HL-60 (cell line): ENCODE measurements around the gene GPD2.

Experiments used
- DNase-seq, 2 experiments: peaks; one replicate each; pipeline ENCODE4 v3.0.0-alpha.2; 2010 to 2020; ENCODE audit warnings: low read depth in 1 of 2, low spot score in 1 of 2
- H3K27ac ChIP-seq: fragments of 250-450 bp; sonication (Bioruptor Pico); replicated peaks from 2 replicates; pipeline ENCODE4 v1.5.1; 2020; ENCODE audit warnings: mild to moderate bottlenecking, moderate library complexity
- H3K27me3 ChIP-seq: fragments of 250-450 bp; sonication (Bioruptor Pico); 2 replicates; pipeline ENCODE4 v1.5.1; 2021; ENCODE audit warnings: mild to moderate bottlenecking, moderate library complexity; ENCODE audit not compliant: insufficient read depth, poor library complexity, severe bottlenecking
- H3K4me3 ChIP-seq: replicated peaks from 2 replicates; pipeline ENCODE4 v1.5.1; 2011; ENCODE audit warnings: mild to moderate bottlenecking, control low read depth, low read length; ENCODE audit not compliant: insufficient read depth
- CTCF ChIP-seq: IDR thresholded peaks from one replicate; pipeline ENCODE4 v1.5.1; 2011; ENCODE audit warnings: low read length, control low read depth, inconsistent platforms; ENCODE audit not compliant: insufficient read depth
- GABPA ChIP-seq: IDR thresholded peaks from 2 replicates; pipeline ENCODE4 v1.6.1; 2012; ENCODE audit warnings: low read depth
- POLR2AphosphoS5 ChIP-seq: IDR thresholded peaks from 2 replicates; pipeline ENCODE4 v1.6.1; 2012; ENCODE audit warnings: low read depth
- REST ChIP-seq: IDR thresholded peaks from 2 replicates; pipeline ENCODE4 v1.6.1; 2012; ENCODE audit warnings: low read depth; ENCODE audit not compliant: insufficient replicate concordance
- SPI1 ChIP-seq: IDR thresholded peaks from 2 replicates; pipeline ENCODE4 v1.6.1; 2012; ENCODE audit warnings: low read depth, mild to moderate bottlenecking, borderline replicate concordance

GPD2 gene

GRCh38 chr2:156513219-156513618 is 77.0 kb downstream of the GPD2 start:
- Histone ChIP-seq H3K4me3 (no peak overlapping the region), H3K27ac (no peak overlapping the region), H3K27me3 (no peaks in the 10 kb centered on the region)
- no peak for DNase-seq
- TF ChIP-seq POLR2AphosphoS5 = no peak
- TF ChIP-seq GABPA = no peak
- TF ChIP-seq SPI1 = no peak
- no peak for TF ChIP-seq CTCF
- TF ChIP-seq REST = no peak

- no peak overlapping the region for H3K4me3 ChIP-seq
- DNase-seq = no peak
- H3K27me3 ChIP-seq = no peaks in the 10 kb centered on the region
- no peak for TF ChIP-seq SPI1
- TF ChIP-seq CTCF = no peak
- TF ChIP-seq REST = no peak
- no peak for TF ChIP-seq POLR2AphosphoS5
- TF ChIP-seq GABPA = no peak
- no peak overlapping the region for H3K27ac ChIP-seq
These were observed 81.2 kb downstream of the GPD2 start for GRCh38 chr2:156517419-156517818.

GRCh38 chr2:156518138-156518537 is 82.0 kb downstream of the GPD2 start:
- no peak for DNase-seq
- TF ChIP-seq CTCF (no peak), POLR2AphosphoS5 (no peak), GABPA (no peak), REST (no peak), SPI1 (no peak)
- no peaks in the 10 kb centered on the region for H3K27me3 ChIP-seq
- H3K27ac ChIP-seq = no peak overlapping the region
- H3K4me3 ChIP-seq = no peak overlapping the region
